KOPT-K1 (cell line): Measurements from ENCODE around the gene ADAMTS18.

ENCODE experiments used
- H3K27ac ChIP-seq: fragments of 200-600 bp; sonication (generic); 2 replicates; pipeline ENCODE4 v1.5.1; 2016; ENCODE audit warnings: antibody characterized with exemption, mild to moderate bottlenecking, low read depth, low read length; ENCODE audit not compliant: poor library complexity, severe bottlenecking
- H3K36me3 ChIP-seq: fragments of 200-600 bp; sonication (generic); 2 replicates; pipeline ENCODE4 v1.5.1; 2017; ENCODE audit warnings: antibody characterized with exemption, mild to moderate bottlenecking, low read length, moderate library complexity; ENCODE audit not compliant: insufficient read depth
- H3K9me3 ChIP-seq: fragments of 200-600 bp; sonication (generic); 2 replicates; pipeline ENCODE4 v1.5.1; 2017; ENCODE audit warnings: antibody characterized with exemption, low read length, mild to moderate bottlenecking; ENCODE audit not compliant: insufficient read depth, poor library complexity, severe bottlenecking

ADAMTS18 gene

GRCh38 chr16:77416939-77417480 lies 17.8 kb downstream of the ADAMTS18 start:
- Histone ChIP-seq H3K9me3 (no peaks in the 10 kb centered on the region), H3K36me3 (no peaks in the 10 kb centered on the region), H3K27ac (no peak overlapping the region)

GRCh38 chr16:77414752-77415231 lies 20.0 kb downstream of the ADAMTS18 start:
- Histone ChIP-seq H3K27ac (no peak overlapping the region), H3K36me3 (no peaks in the 10 kb centered on the region), H3K9me3 (no peaks in the 10 kb centered on the region)

- H3K36me3 ChIP-seq, result no peaks in the 10 kb centered on the region
- no peaks in the 10 kb centered on the region for H3K9me3 ChIP-seq
- no peak overlapping the region for H3K27ac ChIP-seq
These were observed 24.4 kb downstream of the ADAMTS18 start for GRCh38 chr16:77410449-77410848.

- H3K36me3 ChIP-seq, result no peaks in the 10 kb centered on the region
- no peaks in the 10 kb centered on the region for H3K9me3 ChIP-seq
- H3K27ac ChIP-seq, result no peak overlapping the region
These were observed 25.5 kb downstream of the ADAMTS18 start for GRCh38 chr16:77409311-77409710.

- Histone ChIP-seq H3K9me3 (no peaks in the 10 kb centered on the region), H3K36me3 (no peaks in the 10 kb centered on the region), H3K27ac (no peak overlapping the region)
These were observed 26.2 kb downstream of the ADAMTS18 start for GRCh38 chr16:77408607-77409006.

GRCh38 chr16:77406680-77407079 lies 28.2 kb downstream of the ADAMTS18 start:
- H3K9me3 ChIP-seq, result no peaks in the 10 kb centered on the region
- H3K36me3 ChIP-seq, result no peaks in the 10 kb centered on the region
- no peak overlapping the region for H3K27ac ChIP-seq

GRCh38 chr16:77404775-77405174 lies 30.1 kb downstream of the ADAMTS18 start:
- no peak overlapping the region for H3K27ac ChIP-seq
- no peaks in the 10 kb centered on the region for H3K36me3 ChIP-seq
- no peaks in the 10 kb centered on the region for H3K9me3 ChIP-seq

GRCh38 chr16:77403732-77404131 lies 31.1 kb downstream of the ADAMTS18 start:
- no peak overlapping the region for H3K27ac ChIP-seq
- no peaks in the 10 kb centered on the region for H3K36me3 ChIP-seq
- no peaks in the 10 kb centered on the region for H3K9me3 ChIP-seq

- Histone ChIP-seq H3K36me3 (no peaks in the 10 kb centered on the region), H3K9me3 (no peaks in the 10 kb centered on the region), H3K27ac (no peak overlapping the region)
These were observed 32.2 kb downstream of the ADAMTS18 start for GRCh38 chr16:77402672-77403071.

- Histone ChIP-seq H3K9me3 (no peaks in the 10 kb centered on the region), H3K27ac (no peak overlapping the region), H3K36me3 (no peaks in the 10 kb centered on the region)
These were observed 32.7 kb downstream of the ADAMTS18 start for GRCh38 chr16:77402118-77402517.

GRCh38 chr16:77399546-77399945 lies 35.3 kb downstream of the ADAMTS18 start:
- Histone ChIP-seq H3K36me3 (no peaks in the 10 kb centered on the region), H3K27ac (no peak overlapping the region), H3K9me3 (no peaks in the 10 kb centered on the region)

GRCh38 chr16:77399066-77399465 lies 35.8 kb downstream of the ADAMTS18 start:
- no peaks in the 10 kb centered on the region for H3K36me3 ChIP-seq
- H3K27ac ChIP-seq, result no peak overlapping the region
- no peaks in the 10 kb centered on the region for H3K9me3 ChIP-seq

GRCh38 chr16:77398495-77398894 lies 36.3 kb downstream of the ADAMTS18 start:
- no peaks in the 10 kb centered on the region for H3K36me3 ChIP-seq
- no peak overlapping the region for H3K27ac ChIP-seq
- no peaks in the 10 kb centered on the region for H3K9me3 ChIP-seq

- H3K27ac ChIP-seq, result no peak overlapping the region
- H3K9me3 ChIP-seq, result no peaks in the 10 kb centered on the region
- H3K36me3 ChIP-seq, result no peaks in the 10 kb centered on the region
These were observed 38.4 kb downstream of the ADAMTS18 start for GRCh38 chr16:77396461-77396860.

- Histone ChIP-seq H3K27ac (no peak overlapping the region), H3K9me3 (no peaks in the 10 kb centered on the region), H3K36me3 (no peaks in the 10 kb centered on the region)
These were observed 40.1 kb downstream of the ADAMTS18 start for GRCh38 chr16:77394699-77395098.

GRCh38 chr16:77393955-77394354 lies 40.9 kb downstream of the ADAMTS18 start:
- Histone ChIP-seq H3K9me3 (no peaks in the 10 kb centered on the region), H3K36me3 (no peaks in the 10 kb centered on the region), H3K27ac (no peak overlapping the region)
